GM10847 (cell line): Measurements from ENCODE around the gene ADGRE3.
A peak's percentile ranks its signal among the peaks of the same experiment; 100 is the strongest.

ENCODE experiments used
- POLR2A ChIP-seq: IDR thresholded peaks from 2 replicates; pipeline ENCODE4 v1.6.1; 2011; ENCODE audit not compliant: insufficient read length; ENCODE audit errors: extremely low read depth

ADGRE3 gene

DNA sequence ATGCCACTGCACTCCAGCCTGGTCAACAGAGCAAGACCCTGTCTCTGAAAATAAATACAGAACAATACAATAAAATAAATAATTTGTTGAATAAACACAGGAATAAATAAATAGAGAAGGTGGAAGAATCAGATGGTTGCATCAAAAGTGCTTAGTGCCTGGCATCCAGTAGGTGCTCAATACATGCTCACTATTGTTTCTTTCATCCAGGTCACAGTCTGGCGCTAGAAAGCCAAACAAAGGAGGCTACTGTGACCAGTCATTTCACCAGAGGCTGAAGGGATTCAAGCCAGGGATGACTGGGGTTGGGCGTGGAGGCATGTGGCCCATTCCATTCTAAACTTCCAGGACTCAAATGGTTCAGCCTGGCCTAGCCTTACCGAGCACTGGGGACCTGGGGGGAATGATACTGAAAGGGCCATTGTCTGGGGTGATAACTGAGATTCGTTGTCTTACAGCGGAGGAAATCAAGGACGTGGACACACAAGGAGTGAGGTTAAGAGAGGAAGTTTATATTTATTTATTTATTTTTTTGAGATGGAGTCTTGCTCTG, 99.1 kb downstream of the ADGRE3 start:
- TF ChIP-seq POLR2A = no peak

DNA sequence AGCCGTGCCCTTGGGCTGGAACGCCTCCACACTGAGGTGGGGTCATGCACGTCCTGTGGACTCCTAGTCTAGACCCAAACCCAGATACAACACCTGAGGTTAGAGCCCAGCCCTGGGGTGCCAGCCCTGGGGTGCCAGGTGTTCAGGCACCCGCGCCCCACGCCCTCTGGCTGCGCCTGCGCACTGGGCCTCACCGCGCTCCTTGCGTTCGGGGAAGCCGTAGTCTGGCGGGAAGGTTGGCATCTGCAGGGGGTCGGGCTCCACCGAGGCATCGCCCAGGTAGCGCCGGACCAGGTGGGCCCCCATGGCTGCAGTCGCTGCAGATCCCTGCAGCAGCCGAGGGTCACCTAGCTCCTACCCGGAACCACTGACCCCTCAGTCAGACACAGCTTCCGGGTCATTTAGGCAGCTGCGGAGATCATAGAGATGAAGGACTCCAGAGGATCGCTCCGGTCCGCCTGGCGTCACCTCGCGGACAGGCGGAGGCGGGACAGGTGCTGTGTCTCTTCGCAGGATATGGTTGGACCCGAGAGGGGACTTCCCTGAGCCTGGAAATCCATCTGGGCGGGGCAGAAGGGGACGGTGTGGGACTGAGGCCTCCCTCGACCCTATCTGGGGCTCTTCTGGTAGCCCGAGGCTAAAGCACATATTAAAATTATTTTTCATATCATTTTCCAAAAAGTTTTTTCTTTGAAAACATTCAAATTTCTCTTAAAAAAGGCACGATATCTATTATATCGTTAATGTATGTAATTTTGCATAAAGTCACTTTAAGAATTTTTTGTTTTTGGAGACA, 102.8 kb downstream of the ADGRE3 start, which contains the start of gene NDUFB7:
NDUFB7 (minus strand) TSS at position 372 of the 796 bp plus-strand sequence; CDS start at position 306, 66 bp downstream.
- TF ChIP-seq POLR2A = peak; percentile 85

DNA sequence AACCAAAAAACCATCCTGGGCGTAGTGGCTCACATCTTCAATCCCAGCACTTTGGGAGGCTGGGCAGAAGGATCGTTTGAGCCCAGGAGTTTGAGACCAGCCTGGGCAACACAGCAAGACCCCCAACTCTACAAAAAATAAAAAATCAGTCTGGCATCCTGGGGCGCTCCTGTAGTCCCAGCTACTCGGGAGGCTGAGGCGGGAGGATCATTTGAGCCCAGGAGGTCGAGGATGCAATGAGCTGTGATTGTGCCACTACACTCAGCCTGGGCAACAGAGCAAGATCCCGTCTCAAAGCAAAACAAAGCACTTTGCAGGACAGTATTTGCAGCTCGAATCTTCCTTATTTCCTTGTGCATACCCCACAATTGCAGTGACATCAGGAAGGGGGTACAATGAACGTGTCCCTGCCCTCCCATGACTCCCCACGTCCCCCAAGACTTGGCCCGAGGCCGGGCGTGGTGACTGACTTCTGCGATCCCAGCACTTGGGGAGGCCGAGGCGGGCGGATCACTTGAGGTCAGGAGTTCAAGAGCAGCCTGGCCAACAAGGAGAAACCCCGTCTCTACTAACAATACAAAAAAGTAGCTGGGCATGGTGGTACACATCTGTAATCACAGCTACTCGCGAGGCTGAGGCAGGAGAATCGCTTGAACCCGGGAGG, 103.6 kb downstream of the ADGRE3 start:
- TF ChIP-seq POLR2A = no peak
